H1 (cell line): ENCODE data around the gene MRGPRE. TPM values are rescaled to one million over a fixed set of nuclear protein-coding genes. Genes with fewer than 3 reads are reported as not detected.

Experiments used
- CTCF ChIA-PET: fragments of 300-600 bp; sonication (Branson Sonifier 250); formaldehyde crosslinking; loops from one replicate; lab custom pipeline; 2021; ENCODE audit not compliant: partially characterized antibody; lab: Charles Lee
- POLR2A ChIA-PET: fragments of 300-600 bp; sonication (Branson Sonifier 250); formaldehyde crosslinking; loops from one replicate; lab custom pipeline; 2021; ENCODE audit warnings: inconsistent platforms; ENCODE audit not compliant: partially characterized antibody; lab: Charles Lee
- DNase-seq, 2 experiments: peaks; one replicate each; pipeline versions ENCODE4 v3.0.0 to v3.0.0-alpha.2; 2010 to 2022; ENCODE audit warnings: low spot score in 2 of 2, low read depth in 1 of 2, mixed read lengths in 1 of 2
- FAIRE-seq: peaks from 2 replicates; lab custom pipeline; 2011; peaks lifted over from hg19 to GRCh38; lab: Jason Lieb, UNC
- H2AFZ ChIP-seq: 2 replicates; pipeline ENCODE4 v1.8.1; 2012; ENCODE audit warnings: low read length, inconsistent platforms
- H2AK5ac ChIP-seq: 2 replicates; pipeline ENCODE4 v1.6.1; 2013; ENCODE audit warnings: low read depth, low read length
- H2BK120ac ChIP-seq: replicated peaks from 2 replicates; pipeline ENCODE3; 2013; ENCODE audit warnings: low read depth, low read length, inconsistent platforms
- H2BK12ac ChIP-seq: 2 replicates; pipeline ENCODE4 v1.6.1; 2013; ENCODE audit warnings: low read depth, low read length
- H2BK15ac ChIP-seq: 2 replicates; pipeline ENCODE4 v1.6.1; 2013; ENCODE audit warnings: low read length
- H2BK20ac ChIP-seq: 2 replicates; pipeline ENCODE4 v1.6.1; 2013; ENCODE audit warnings: low read length
- H2BK5ac ChIP-seq: 2 replicates; pipeline ENCODE4 v1.6.1; 2013; ENCODE audit warnings: low read depth, low read length
- H3K14ac ChIP-seq: 2 replicates; pipeline ENCODE4 v1.6.1; 2013; ENCODE audit warnings: inconsistent platforms; ENCODE audit not compliant: insufficient read length
- H3K18ac ChIP-seq: 2 replicates; pipeline ENCODE4 v1.6.1; 2013; ENCODE audit warnings: low read length; ENCODE audit errors: extremely low read depth
- H3K23ac ChIP-seq: 2 replicates; pipeline ENCODE4 v1.6.1; 2013; ENCODE audit warnings: inconsistent platforms; ENCODE audit not compliant: insufficient read length
- H3K23me2 ChIP-seq: 2 replicates; pipeline ENCODE4 v1.6.1; 2013; ENCODE audit warnings: low read depth, low read length
- H3K27ac ChIP-seq: 2 replicates; pipeline ENCODE4 v1.6.1; 2011; ENCODE audit warnings: low read depth, low read length, inconsistent platforms
- H3K27me3 ChIP-seq, 4 experiments: replicated peaks in 1 of 4; 1 replicate in 1 of 4; 2 replicates in 3 of 4; pipeline versions ENCODE4 v1.6.1 to v1.8.1; 2011 to 2013; ENCODE audit warnings: low read length in 3 of 4, mild to moderate bottlenecking in 3 of 4, inconsistent platforms in 2 of 4, mixed read lengths in 2 of 4, moderate library complexity in 1 of 4; ENCODE audit not compliant: control insufficient read depth in 3 of 4, insufficient read depth in 3 of 4; ENCODE audit errors: extremely low read depth in 1 of 4
- H3K36me3 ChIP-seq, 4 experiments: 2 replicates each; pipeline versions ENCODE4 v1.6.1 to v1.8.1; 2011 to 2013; ENCODE audit warnings: mild to moderate bottlenecking in 4 of 4, low read length in 3 of 4, moderate library complexity in 2 of 4, control low read depth in 1 of 4, inconsistent platforms in 1 of 4; ENCODE audit not compliant: insufficient read depth in 4 of 4, control insufficient read depth in 2 of 4
- H3K4ac ChIP-seq: replicated peaks from 2 replicates; pipeline ENCODE3; 2013; ENCODE audit warnings: low read length, low read depth, mixed read lengths, inconsistent platforms; ENCODE audit not compliant: insufficient read length
- H3K4me1 ChIP-seq, 4 experiments: replicated peaks in 1 of 4; 1 replicate in 1 of 4; 2 replicates in 3 of 4; pipeline versions ENCODE4 v1.6.1 to v1.8.1; 2011 to 2013; ENCODE audit warnings: low read length in 3 of 4, inconsistent platforms in 2 of 4, mixed read lengths in 1 of 4; ENCODE audit not compliant: insufficient read depth in 4 of 4, control insufficient read depth in 3 of 4
- H3K4me2 ChIP-seq, 2 experiments: 2 replicates each; pipeline versions ENCODE4 v1.6.1 to v1.8.1; 2011 to 2013; ENCODE audit warnings: low read depth in 2 of 2, low read length in 2 of 2, control low read depth in 1 of 2, inconsistent platforms in 1 of 2, mild to moderate bottlenecking in 1 of 2; ENCODE audit not compliant: insufficient read depth in 1 of 2
- H3K4me3 ChIP-seq, 4 experiments: fragments of 200-600, 300-600 bp in 1 of 4; sonication (generic), shearing (Covaris generic), sonication (Bioruptor Twin) in 1 of 4; 2 replicates each; pipeline versions ENCODE4 v1.5.1 to v1.8.1; 2011 to 2016; ENCODE audit warnings: low read length in 4 of 4, low read depth in 3 of 4, control low read depth in 2 of 4, inconsistent platforms in 2 of 4, mild to moderate bottlenecking in 2 of 4, mixed read lengths in 1 of 4, moderate library complexity in 1 of 4; ENCODE audit not compliant: insufficient read depth in 2 of 4; ENCODE audit errors: extremely low read depth in 1 of 4
- H3K56ac ChIP-seq: replicated peaks from 2 replicates; pipeline ENCODE3; 2013; ENCODE audit warnings: low read depth, mild to moderate bottlenecking, mixed read lengths, low read length, inconsistent platforms; ENCODE audit not compliant: insufficient read length
- H3K79me1 ChIP-seq: 2 replicates; pipeline ENCODE4 v1.6.1; 2013; ENCODE audit warnings: low read depth, low read length, control low read depth
- H3K79me2 ChIP-seq, 2 experiments: 2 replicates each; pipeline versions ENCODE4 v1.6.1 to v1.8.1; 2012 to 2013; ENCODE audit warnings: low read length in 2 of 2, mild to moderate bottlenecking in 2 of 2, inconsistent platforms in 1 of 2; ENCODE audit not compliant: insufficient read depth in 2 of 2, control insufficient read depth in 1 of 2
- H3K9ac ChIP-seq, 4 experiments: replicated peaks in 1 of 4; 1 replicate in 1 of 4; 2 replicates in 3 of 4; pipeline versions ENCODE4 v1.6.1 to v1.8.1; 2011 to 2013; ENCODE audit warnings: low read depth in 3 of 4, low read length in 3 of 4, control low read depth in 2 of 4, mild to moderate bottlenecking in 2 of 4, moderate library complexity in 2 of 4, inconsistent platforms in 1 of 4; ENCODE audit errors: extremely low read depth in 1 of 4
- H3K9me3 ChIP-seq, 2 experiments: 2 replicates each; pipeline versions ENCODE4 v1.6.1 to v1.8.1; 2012 to 2013; ENCODE audit warnings: mild to moderate bottlenecking in 2 of 2, moderate library complexity in 2 of 2, control low read depth in 1 of 2, inconsistent platforms in 1 of 2, low read depth in 1 of 2, low read length in 1 of 2, mixed read lengths in 1 of 2; ENCODE audit not compliant: insufficient read depth in 2 of 2
- H4K20me1 ChIP-seq, 2 experiments: replicated peaks in 1 of 2; 2 replicates each; pipeline versions ENCODE3 to v1.8.1; 2011 to 2013; ENCODE audit warnings: inconsistent platforms in 2 of 2, low read length in 2 of 2, mild to moderate bottlenecking in 1 of 2; ENCODE audit not compliant: insufficient read depth in 2 of 2, control insufficient read depth in 1 of 2
- H4K5ac ChIP-seq: 2 replicates; pipeline ENCODE4 v1.6.1; 2013; ENCODE audit warnings: low read length, low read depth, mixed read lengths, inconsistent platforms; ENCODE audit not compliant: insufficient read length
- H4K8ac ChIP-seq: 2 replicates; pipeline ENCODE4 v1.8.0; 2013; ENCODE audit warnings: mild to moderate bottlenecking, moderate library complexity, low read length, inconsistent platforms; ENCODE audit not compliant: insufficient read depth; ENCODE audit errors: extremely low read depth
- H4K91ac ChIP-seq: replicated peaks from 2 replicates; pipeline ENCODE3; 2013; ENCODE audit warnings: low read length, mixed read lengths, inconsistent platforms; ENCODE audit not compliant: insufficient read length
- CEBPB ChIP-seq: IDR thresholded peaks from 2 replicates; pipeline ENCODE4 v1.6.1; 2012; ENCODE audit warnings: low read depth, low read length
- CTBP2 ChIP-seq: IDR thresholded peaks from 2 replicates; pipeline ENCODE4 v1.7.0; 2011; ENCODE audit warnings: borderline replicate concordance, mild to moderate bottlenecking, moderate library complexity, mixed read lengths, low read length; ENCODE audit not compliant: insufficient read depth, insufficient read length
- SIN3A ChIP-seq, 2 experiments: IDR thresholded peaks in 1 of 2; conservative IDR thresholded peaks in 1 of 2; 2 replicates each; pipeline ENCODE4 v1.6.1; 2011 to 2012; ENCODE audit warnings: low read length in 2 of 2, improper control_type of control experiment in 1 of 2, low read depth in 1 of 2, mild to moderate bottlenecking in 1 of 2
- SRF ChIP-seq: IDR thresholded peaks from 2 replicates; pipeline ENCODE4 v1.6.1; 2011; ENCODE audit warnings: mild to moderate bottlenecking, low read depth, low read length, moderate library complexity
- TCF12 ChIP-seq: IDR thresholded peaks from 2 replicates; pipeline ENCODE4 v1.6.1; 2011; ENCODE audit warnings: low read depth, mild to moderate bottlenecking, low read length
- YY1 ChIP-seq: IDR thresholded peaks from 2 replicates; pipeline ENCODE4 v1.6.1; 2011; ENCODE audit warnings: low read depth, mild to moderate bottlenecking, low read length
- WGBS, 2 experiments: shearing (Covaris generic) in 1 of 2; methylation state at CpG; one replicate each; pipeline versions ENCODE4 v1.1.6 to v1.1.7; 2013 to 2015; ENCODE audit warnings: low lambda C conversion rate in 2 of 2, mixed read lengths in 2 of 2, inconsistent platforms in 1 of 2, low coverage in 1 of 2, missing lambda C conversion rate in 1 of 2; ENCODE audit not compliant: insufficient replicate concordance in 2 of 2, insufficient coverage in 1 of 2, insufficient read length in 1 of 2; ENCODE audit errors: extremely low coverage in 1 of 2, missing lambda C conversion rate in 1 of 2; 5-methylcytosine and 5-hydroxymethylcytosine counted together
- polyA plus RNA-seq, 7 experiments: library from polyadenylated mRNA; depleted of rRNA in 3 of 7; stranded (reverse) in 5 of 7; unstranded in 2 of 7; fragments of >200 nt in 5 of 7; fragments of 200-250 nt in 2 of 7; gene quantifications; 1 replicate in 5 of 7; 2 replicates in 1 of 7; 4 replicates in 1 of 7; pipeline versions ENCODE4 v1.2.1 to v1.2.3, GENCODE V29; 2011 to 2013; ENCODE audit warnings: missing spikeins in 2 of 7, mixed read lengths in 2 of 7
- total RNA-seq: library from RNA; stranded (reverse); fragmentation: NEBNext Ultra II Directional; extraction: Animal tissue kit (Norgen Biotek cat#: 25700); gene quantifications from 2 replicates; pipeline ENCODE4 v1.2.1, GENCODE V29; 2021
- TF ChIP-seq, protein P1 (sequence below): IDR thresholded peaks from 2 replicates; pipeline ENCODE4 v1.6.1; 2012; ENCODE audit warnings: inconsistent platforms

Gene MRGPRE
- total and polyA plus RNA-seq, 2 of the 8 experiments (the other 6 are each of a cell fraction or from before 2014, with no cell fraction given), result not detected

DNA sequence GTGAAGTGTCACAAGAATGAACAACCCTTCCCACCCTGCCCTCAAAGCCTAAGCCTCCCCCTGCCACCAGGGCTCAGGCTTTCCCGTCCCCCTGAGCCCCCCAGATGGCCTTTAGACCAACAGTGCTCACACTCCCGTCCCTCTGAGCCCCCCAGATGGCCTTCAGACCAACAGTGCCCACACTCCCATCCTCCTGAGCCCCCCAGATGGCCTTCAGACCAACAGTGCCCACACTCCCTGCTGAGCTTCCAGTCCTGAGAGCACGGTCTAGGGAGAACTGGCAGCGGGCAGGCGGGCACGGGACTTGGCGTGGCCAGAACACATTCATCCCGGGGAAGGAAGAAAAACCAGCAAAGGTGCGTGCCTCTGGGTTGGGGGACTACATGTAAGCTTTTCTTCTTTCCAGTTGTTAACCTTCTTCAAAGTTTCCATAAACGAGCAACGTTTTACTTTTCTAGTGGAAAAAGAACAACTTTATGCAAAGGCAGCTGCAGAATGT, 16.1 kb downstream of the MRGPRE start:
- Histone ChIP-seq H4K20me1 (no peaks in the 10 kb centered on the region), H2BK5ac (no peak overlapping the region), H3K79me1 (no peaks in the 10 kb centered on the region), H3K4me1 (peaks cover 0 to 12% (median 4%) of the 10 kb centered on the region in 4 experiments; a peak in 3 of 7 replicates), H3K27ac (no peak overlapping the region), H2BK120ac (no peak overlapping the region), H3K23ac (no peak overlapping the region), H2AFZ (no peak overlapping the region), H3K23me2 (peaks cover 2% of the 10 kb centered on the region; the same call in 1 of the 2 replicates), H4K91ac (peak overlapping the region; percentile 45), H3K36me3 (no peaks in the 10 kb centered on the region), H3K4ac (no peak overlapping the region), H4K5ac (no peak overlapping the region), H3K56ac (no peak overlapping the region), H2BK15ac (no peak overlapping the region), H3K79me2 (no peaks in the 10 kb centered on the region), H2BK12ac (no peak overlapping the region), H2AK5ac (no peak overlapping the region), H3K9ac (no peak overlapping the region), H4K8ac (no peak overlapping the region), H3K4me3 (no peak overlapping the region), H3K14ac (no peak overlapping the region), H3K9me3 (no peaks in the 10 kb centered on the region), H3K18ac (no peak overlapping the region; the same call in 1 of the 2 replicates), H3K4me2 (no peak overlapping the region), H2BK20ac (peak overlapping the region; percentile 66; the same call in 1 of the 2 replicates), H3K27me3 (no peaks in the 10 kb centered on the region)
- POLR2A ChIA-PET, result interaction anchor here (0.6 to 1.8 kb wide), 4 partner anchors 12 to 165 kb away, joined by 3 to 4 read pairs (median 3); partner anchors contain the start of gene CARS1
- CTCF ChIA-PET, result interaction anchor here (0.9 to 5.7 kb wide), 19 partner anchors 8 to 219 kb away, joined by 3 to 99 read pairs (median 6); no protein-coding TSS in a partner anchor
- FAIRE-seq, result no peak
- DNase-seq, result no peak
- TF ChIP-seq YY1 (no peak), TCF12 (no peak), CTBP2 (no peak), CEBPB (no peak), SIN3A (conservative IDR thresholded peaks at IDR 0.05 in 1 of 2, IDR thresholded peaks at IDR 0.05 in 1 of 2; ENCODE audit: low read depth in 1 of 2, low read length in 2 of 2) (no peak), SRF (no peak)
- TF ChIP-seq, protein P1, sequence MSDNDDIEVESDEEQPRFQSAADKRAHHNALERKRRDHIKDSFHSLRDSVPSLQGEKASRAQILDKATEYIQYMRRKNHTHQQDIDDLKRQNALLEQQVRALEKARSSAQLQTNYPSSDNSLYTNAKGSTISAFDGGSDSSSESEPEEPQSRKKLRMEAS, result no peak
- WGBS, 2 experiments, result 73% methylated on average over 11 of the region's 11 CpGs; no CpG with 5 or more reads in 1 of the 2 experiments
